Measurements from ENCODE around the gene PRDM7. TPM values are rescaled to one million over a fixed set of nuclear protein-coding genes. Genes with fewer than 3 reads are reported as not detected.

PRDM7 gene
- total RNA-seq, 1 experiment from 2014 or later: not detected

- CTCF ChIA-PET: no interaction called here
- H3K4me3 ChIP-seq (ENCODE audit: low read depth, low read length, poor library complexity, severe bottlenecking): no peak overlapping the region
- H3K27me3 ChIP-seq (replicated peaks; ENCODE audit: insufficient read depth, low read depth, low read length, poor library complexity): no peaks in the 10 kb centered on the region
- H3K9me3 ChIP-seq (ENCODE audit: low read depth, low read length, poor library complexity, severe bottlenecking): no peaks in the 10 kb centered on the region
- no peaks in the 10 kb centered on the region for H3K4me1 ChIP-seq (ENCODE audit: insufficient read depth, low read length, poor library complexity, severe bottlenecking)
- BruUV-seq (replicated peaks): no TSS peak
- TF ChIP-seq CTCF (conservative IDR thresholded peaks at IDR 0.05; ENCODE audit: low read depth, low read length) (no peak), EZH2 (IDR thresholded peaks at IDR 0.05; ENCODE audit: borderline replicate concordance, low read depth, low read length, poor library complexity, severe bottlenecking) (no peak)
- H3K36me3 ChIP-seq (ENCODE audit: insufficient read depth, low read length, poor library complexity, severe bottlenecking): peaks cover 45% of the 10 kb centered on the region
- H3K27ac ChIP-seq (ENCODE audit: low read depth, low read length, poor library complexity, severe bottlenecking): no peak overlapping the region
- DNase-seq (ENCODE audit: low spot score): no peak
- POLR2A ChIA-PET (ENCODE audit: low non-redundant PET): no interaction called here
- intact Hi-C loops (cut with micrococcal nuclease; ENCODE audit: unreplicated experiment): no loop called here
Measured at GRCh38 chr16:90035902-90036301, 41.2 kb downstream of the PRDM7 start.

GRCh38 chr16:90034504-90034903 is 42.6 kb downstream of the PRDM7 start:
- peaks cover 41% of the 10 kb centered on the region for H3K36me3 ChIP-seq (ENCODE audit: insufficient read depth, low read length, poor library complexity, severe bottlenecking)
- intact Hi-C loops (cut with micrococcal nuclease; ENCODE audit: unreplicated experiment): no loop called here
- BruUV-seq (replicated peaks): no TSS peak
- TF ChIP-seq CTCF (conservative IDR thresholded peaks at IDR 0.05; ENCODE audit: low read depth, low read length) (no peak), EZH2 (IDR thresholded peaks at IDR 0.05; ENCODE audit: borderline replicate concordance, low read depth, low read length, poor library complexity, severe bottlenecking) (no peak)
- no peaks in the 10 kb centered on the region for H3K9me3 ChIP-seq (ENCODE audit: low read depth, low read length, poor library complexity, severe bottlenecking)
- no peak for DNase-seq (ENCODE audit: low spot score)
- no peak overlapping the region for H3K4me3 ChIP-seq (ENCODE audit: low read depth, low read length, poor library complexity, severe bottlenecking)
- H3K27me3 ChIP-seq (replicated peaks; ENCODE audit: insufficient read depth, low read depth, low read length, poor library complexity): no peaks in the 10 kb centered on the region
- no peak overlapping the region for H3K27ac ChIP-seq (ENCODE audit: low read depth, low read length, poor library complexity, severe bottlenecking)
- POLR2A ChIA-PET (ENCODE audit: low non-redundant PET): interaction anchor here (0.6 kb wide), 1 partner anchor 22 kb away, joined by 12 read pairs; no protein-coding TSS in a partner anchor
- CTCF ChIA-PET: no interaction called here
- H3K4me1 ChIP-seq (ENCODE audit: insufficient read depth, low read length, poor library complexity, severe bottlenecking): no peaks in the 10 kb centered on the region

GRCh38 chr16:90033387-90033786 is 43.7 kb downstream of the PRDM7 start:
- H3K4me3 ChIP-seq (ENCODE audit: low read depth, low read length, poor library complexity, severe bottlenecking): no peak overlapping the region
- no peak overlapping the region for H3K27ac ChIP-seq (ENCODE audit: low read depth, low read length, poor library complexity, severe bottlenecking)
- TF ChIP-seq CTCF (conservative IDR thresholded peaks at IDR 0.05; ENCODE audit: low read depth, low read length): no peak
- no peak for TF ChIP-seq EZH2 (IDR thresholded peaks at IDR 0.05; ENCODE audit: borderline replicate concordance, low read depth, low read length, poor library complexity, severe bottlenecking)
- POLR2A ChIA-PET (ENCODE audit: low non-redundant PET): no interaction called here
- no peaks in the 10 kb centered on the region for H3K4me1 ChIP-seq (ENCODE audit: insufficient read depth, low read length, poor library complexity, severe bottlenecking)
- no TSS peak for BruUV-seq (replicated peaks)
- H3K36me3 ChIP-seq (ENCODE audit: insufficient read depth, low read length, poor library complexity, severe bottlenecking): peaks cover 33% of the 10 kb centered on the region
- CTCF ChIA-PET: interaction anchor here (0.6 kb wide), 1 partner anchor 122 kb away, joined by 3 read pairs; no protein-coding TSS in a partner anchor
- H3K9me3 ChIP-seq (ENCODE audit: low read depth, low read length, poor library complexity, severe bottlenecking): no peaks in the 10 kb centered on the region
- H3K27me3 ChIP-seq (replicated peaks; ENCODE audit: insufficient read depth, low read depth, low read length, poor library complexity): no peaks in the 10 kb centered on the region
- no peak for DNase-seq (ENCODE audit: low spot score)
- intact Hi-C loops (cut with micrococcal nuclease; ENCODE audit: unreplicated experiment): no loop called here

All from A673 (cell line).